HepG2 (cell line): Measurements from ENCODE around the gene CYBC1. TPM values are rescaled to one million over a fixed set of nuclear protein-coding genes. Genes with fewer than 3 reads are reported as not detected.

Experiments
- ATAC-seq: fragments of 200-7000 bp; cut with Tn5 transposase; 3 replicates; pipeline ENCODE4 v1.9.1; 2020; ENCODE audit warnings: mild to moderate bottlenecking, moderate library complexity
- BruUV-seq: library from RNA; stranded (reverse); fragments of 400-500 nt; replicated peaks from 2 replicates; lab custom pipeline; 2021; lab: Mats Ljungman, UMichigan
- CTCF ChIA-PET: fragments of 300-600 bp; formaldehyde crosslinking; extraction: SDS; loops from one replicate; lab custom pipeline; 2021; ENCODE audit warnings: low total read pairs, inconsistent platforms, low intra/inter-chr PET ratio; lab: Yijun Ruan, JAX
- POLR2A ChIA-PET: fragments of 350-600 bp; sonication (Branson Sonifier 250); formaldehyde crosslinking; loops from one replicate; lab custom pipeline; 2020; ENCODE audit warnings: antibody characterized with exemption, inconsistent platforms; lab: Yijun Ruan, JAX
- DNase-seq: peaks from one replicate; pipeline ENCODE4 v3.0.0-alpha.2; 2015; ENCODE audit warnings: low spot score
- FAIRE-seq: peaks from 3 replicates; lab custom pipeline; 2011; peaks lifted over from hg19 to GRCh38; lab: Jason Lieb, UNC
- H2AFZ ChIP-seq: one replicate; pipeline ENCODE4 v1.6.1; 2011; ENCODE audit warnings: low read length, inconsistent platforms
- H3K27ac ChIP-seq: fragments of 300-600 bp; 3 replicates; pipeline ENCODE4 v1.8.0; 2011; ENCODE audit warnings: mixed run types, mild to moderate bottlenecking, mixed read lengths, low read length, inconsistent platforms; ENCODE audit not compliant: insufficient read depth; ENCODE audit errors: extremely low read length
- H3K27me3 ChIP-seq, 2 experiments: fragments of 200-600 bp in 1 of 2; 2 replicates in 1 of 2; 3 replicates in 1 of 2; pipeline versions ENCODE4 v1.6.0 to v1.8.0; 2011; ENCODE audit warnings: low read length in 2 of 2, mild to moderate bottlenecking in 2 of 2, moderate library complexity in 2 of 2, inconsistent platforms in 1 of 2; ENCODE audit not compliant: insufficient read depth in 2 of 2, control insufficient read depth in 1 of 2
- H3K36me3 ChIP-seq, 2 experiments: fragments of 200-600 bp in 1 of 2; replicated peaks in 1 of 2; 2 replicates in 1 of 2; 3 replicates in 1 of 2; pipeline versions ENCODE4 v1.5.1 to v1.8.0; 2011; ENCODE audit warnings: low read length in 2 of 2, inconsistent platforms in 1 of 2; ENCODE audit not compliant: insufficient read depth in 2 of 2, control insufficient read depth in 1 of 2
- H3K4me1 ChIP-seq: 2 replicates; pipeline ENCODE4 v1.5.1; 2012; ENCODE audit warnings: low read length, inconsistent platforms; ENCODE audit not compliant: insufficient read depth
- H3K4me2 ChIP-seq: 2 replicates; pipeline ENCODE4 v1.6.0; 2011; ENCODE audit warnings: low read depth, low read length, inconsistent platforms
- H3K4me3 ChIP-seq, 3 experiments: fragments of 200-600 bp in 1 of 3; sonication (generic), shearing (Covaris generic) in 1 of 3; replicated peaks in 1 of 3; 2 replicates each; pipeline ENCODE4 v1.5.1; 2011 to 2016; ENCODE audit warnings: low read length in 3 of 3, inconsistent platforms in 2 of 3, low read depth in 2 of 3, mild to moderate bottlenecking in 2 of 3, control low read depth in 1 of 3, mixed read lengths in 1 of 3; ENCODE audit not compliant: insufficient read depth in 1 of 3
- H3K79me2 ChIP-seq: one replicate; pipeline ENCODE4 v1.6.1; 2011; ENCODE audit warnings: low read length, inconsistent platforms; ENCODE audit not compliant: insufficient read depth
- H3K9ac ChIP-seq: 2 replicates; pipeline ENCODE4 v1.6.0; 2011; ENCODE audit warnings: mild to moderate bottlenecking, low read depth, low read length, inconsistent platforms; ENCODE audit not compliant: insufficient read depth
- H3K9me3 ChIP-seq: 2 replicates; pipeline ENCODE4 v1.5.1; 2012; ENCODE audit warnings: mild to moderate bottlenecking, low read length
- H4K20me1 ChIP-seq: 2 replicates; pipeline ENCODE4 v1.6.0; 2011; ENCODE audit warnings: inconsistent platforms, mild to moderate bottlenecking, low read length, moderate library complexity; ENCODE audit not compliant: insufficient read depth
- IKZF4 ChIP-seq: sonication (generic); formaldehyde crosslinking; IDR thresholded peaks from 2 replicates; pipeline ENCODE4 v1.5.1; 2020; ENCODE audit warnings: borderline replicate concordance, mild to moderate bottlenecking, low read depth, missing genetic modification reagents; ENCODE audit errors: not compliant biosample characterization
- IRF2 ChIP-seq: IDR thresholded peaks from 2 replicates; pipeline ENCODE4 v1.6.1; 2018; ENCODE audit warnings: missing genetic modification reagents, missing compliant biosample characterization
- KLF6 ChIP-seq: IDR thresholded peaks from 2 replicates; pipeline ENCODE4 v1.8.0; 2016; ENCODE audit warnings: missing biosample characterization, missing genetic modification reagents
- PRMT3 ChIP-seq: sonication (generic); formaldehyde crosslinking; IDR thresholded peaks from 2 replicates; pipeline ENCODE4 v1.8.1; 2022; ENCODE audit warnings: low read depth, mild to moderate bottlenecking, moderate library complexity, missing genetic modification reagents, borderline replicate concordance
- SRSF4 ChIP-seq: fragments of 200-400 bp; formaldehyde crosslinking; IDR thresholded peaks from one replicate; pipeline ENCODE4 v1.6.1; 2018; ENCODE audit warnings: mild to moderate bottlenecking, low read depth, low read length, moderate library complexity; ENCODE audit not compliant: poor library complexity, severe bottlenecking
- SRSF9 ChIP-seq: fragments of 200-400 bp; formaldehyde crosslinking; IDR thresholded peaks from 2 replicates; pipeline ENCODE4 v1.6.1; 2018; ENCODE audit warnings: borderline replicate concordance, mild to moderate bottlenecking, low read depth, low read length; ENCODE audit not compliant: insufficient read depth, poor library complexity, severe bottlenecking
- ZNF205 ChIP-seq: IDR thresholded peaks from 2 replicates; pipeline ENCODE4 v1.6.1; 2018; ENCODE audit warnings: missing biosample characterization, missing genetic modification reagents
- ZNF792 ChIP-seq: IDR thresholded peaks from 2 replicates; pipeline ENCODE4 v1.6.1; 2016
- WGBS: methylation state at CpG from one replicate; pipeline ENCODE4 v1.1.6; 2017; ENCODE audit warnings: low lambda C conversion rate; 5-methylcytosine and 5-hydroxymethylcytosine counted together
- in situ Hi-C: cut with HindIII; loops from 2 replicates; pipeline ENCODE4 v1.10.0; 2017; ENCODE audit warnings: low pct_unique_long_range_greater_than_20kb; ENCODE audit not compliant: extremely low pct_ligation_motif_present
- intact Hi-C: fragments of 100-400 bp; cut with micrococcal nuclease; formaldehyde crosslinking; loops from one replicate; pipeline ENCODE4 v1.10.0; 2022; ENCODE audit not compliant: unreplicated experiment
- polyA plus RNA-seq, 8 experiments: library from polyadenylated mRNA; depleted of rRNA in 3 of 8; stranded (reverse) in 7 of 8; unstranded in 1 of 8; fragments of >200 nt; fragmentation: Illumina TruSeq in 4 of 8; extraction: Trizol in 4 of 8; gene quantifications; 2 replicates each; pipeline versions ENCODE4 v1.2.1 to v1.2.3, GENCODE V29; 2011 to 2016; ENCODE audit warnings: low read depth in 4 of 8, missing spikeins in 1 of 8, mixed read lengths in 1 of 8; ENCODE audit not compliant: insufficient read depth in 1 of 8
- total RNA-seq, 5 experiments: library from RNA; depleted of rRNA; stranded (reverse); fragments of >200 nt; fragmentation: Illumina TruSeq; extraction: Trizol; gene quantifications; 2 replicates each; pipeline ENCODE4 v1.2.3, GENCODE V29; 2016; ENCODE audit warnings: low read depth in 1 of 5
- TF ChIP-seq, protein P1 (sequence below): IDR thresholded peaks from 2 replicates; pipeline ENCODE4 v1.6.1; 2012; ENCODE audit warnings: inconsistent platforms
- TF ChIP-seq, protein P2 (sequence below): sonication (generic); formaldehyde crosslinking; IDR thresholded peaks from 2 replicates; pipeline ENCODE4 v1.4.0; 2020; ENCODE audit warnings: missing genetic modification reagents
- TF ChIP-seq, protein P3 (sequence below), 2 experiments: fragments of 450-650 bp in 1 of 2; sonication (generic) in 1 of 2; formaldehyde crosslinking in 1 of 2; IDR thresholded peaks; 2 replicates each; pipeline versions ENCODE4 v1.6.1 to v1.8.0; 2016 to 2022; ENCODE audit warnings: antibody characterized with exemption in 1 of 2, mild to moderate bottlenecking in 1 of 2, missing genetic modification reagents in 1 of 2

CYBC1 gene
- total and polyA plus RNA-seq, 2 of the 13 experiments (the other 11 are each of a cell fraction or from before 2014, with no cell fraction given): 43.4 to 44.1 TPM

DNA sequence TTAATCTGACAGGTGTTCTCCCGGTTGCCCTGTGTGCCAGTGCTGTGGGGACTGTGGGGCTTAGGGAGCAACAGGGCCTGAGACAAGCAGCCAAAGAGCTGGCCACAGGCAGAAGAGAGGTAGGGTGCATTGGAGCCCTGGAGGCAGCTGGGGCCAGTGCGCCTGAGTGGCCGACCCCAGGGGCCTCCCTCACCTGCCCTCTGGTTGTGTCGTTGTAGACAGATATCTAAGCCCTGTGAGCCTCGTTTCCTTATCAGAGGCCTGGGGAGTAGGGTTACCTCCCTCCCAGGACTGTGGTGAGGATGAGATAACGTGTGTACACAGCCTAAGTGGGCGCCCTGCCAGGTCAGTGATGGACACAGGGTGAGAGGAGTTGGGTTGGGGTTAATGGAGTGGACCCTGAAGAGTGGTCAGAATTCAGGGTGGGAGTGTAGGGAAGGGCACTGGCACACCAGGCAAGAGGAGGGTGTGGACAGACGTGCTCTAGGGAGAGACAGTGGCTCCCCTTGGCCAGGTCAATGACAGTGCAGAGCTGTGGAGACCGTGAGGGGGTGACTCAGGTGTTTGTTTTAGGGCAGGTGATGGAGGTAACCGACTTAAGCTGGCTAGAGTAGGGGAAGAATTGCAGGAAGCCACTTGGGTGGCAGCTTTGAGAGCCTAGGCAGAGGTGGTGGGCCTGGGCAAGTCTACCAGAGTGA lies 11.4 kb upstream of the CYBC1 start:
- peak overlapping the region; percentile 47; the same call in 1 of the 2 replicates for H3K9ac ChIP-seq
- DNase-seq (peak; percentile 90), ATAC-seq (peak; percentile 18), FAIRE-seq (peak; percentile 79)
- intact Hi-C loops: no loop called here
- BruUV-seq: no TSS peak
- ChIA-PET CTCF (no interaction called here), POLR2A (interaction anchor here (0.6 to 1.6 kb wide), 2 partner anchors 74 to 104 kb away, joined by 3 to 4 read pairs; no protein-coding TSS in a partner anchor)
- in situ Hi-C loops: no loop called here
- peaks cover 43% of the 10 kb centered on the region for H3K4me1 ChIP-seq
- whole genome bisulfite sequencing: 28% methylated on average over 10 of the region's 10 CpGs
- H2AFZ ChIP-seq: no peak overlapping the region
- H3K4me3 ChIP-seq: peak overlapping the region in 1 of 3 experiments; percentile 36; a peak in 1 of 6 replicates
- peaks cover 26 to 63% of the 10 kb centered on the region in 2 experiments for H3K36me3 ChIP-seq
- H3K27me3 ChIP-seq: no peaks in the 10 kb centered on the region
- peaks cover 9% of the 10 kb centered on the region; the same call in 1 of the 2 replicates for H4K20me1 ChIP-seq
- H3K9me3 ChIP-seq: no peaks in the 10 kb centered on the region
- peak overlapping the region; percentile 54 for H3K4me2 ChIP-seq
- H3K79me2 ChIP-seq: peaks cover 10% of the 10 kb centered on the region
- peak overlapping the region; percentile 48 for H3K27ac ChIP-seq
- TF ChIP-seq, protein P1, sequence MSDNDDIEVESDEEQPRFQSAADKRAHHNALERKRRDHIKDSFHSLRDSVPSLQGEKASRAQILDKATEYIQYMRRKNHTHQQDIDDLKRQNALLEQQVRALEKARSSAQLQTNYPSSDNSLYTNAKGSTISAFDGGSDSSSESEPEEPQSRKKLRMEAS: peak; percentile 46; the same call in 1 of the 2 replicates
- TF ChIP-seq IRF2 (CRISPR knock-in tag): peak; percentile 33; the same call in 1 of the 2 replicates
- TF ChIP-seq SRSF4: no peak
- TF ChIP-seq, protein P2, sequence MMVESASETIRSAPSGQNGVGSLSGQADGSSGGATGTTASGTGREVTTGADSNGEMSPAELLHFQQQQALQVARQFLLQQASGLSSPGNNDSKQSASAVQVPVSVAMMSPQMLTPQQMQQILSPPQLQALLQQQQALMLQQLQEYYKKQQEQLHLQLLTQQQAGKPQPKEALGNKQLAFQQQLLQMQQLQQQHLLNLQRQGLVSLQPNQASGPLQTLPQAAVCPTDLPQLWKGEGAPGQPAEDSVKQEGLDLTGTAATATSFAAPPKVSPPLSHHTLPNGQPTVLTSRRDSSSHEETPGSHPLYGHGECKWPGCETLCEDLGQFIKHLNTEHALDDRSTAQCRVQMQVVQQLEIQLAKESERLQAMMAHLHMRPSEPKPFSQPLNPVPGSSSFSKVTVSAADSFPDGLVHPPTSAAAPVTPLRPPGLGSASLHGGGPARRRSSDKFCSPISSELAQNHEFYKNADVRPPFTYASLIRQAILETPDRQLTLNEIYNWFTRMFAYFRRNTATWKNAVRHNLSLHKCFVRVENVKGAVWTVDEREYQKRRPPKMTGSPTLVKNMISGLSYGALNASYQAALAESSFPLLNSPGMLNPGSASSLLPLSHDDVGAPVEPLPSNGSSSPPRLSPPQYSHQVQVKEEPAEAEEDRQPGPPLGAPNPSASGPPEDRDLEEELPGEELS (CRISPR knock-in tag): peak; percentile 65
- TF ChIP-seq PRMT3 (CRISPR knock-in tag): no peak
- 0 out of 2 replicates have a peak, but pooled peaks have one; percentile 34 for TF ChIP-seq KLF6 (CRISPR knock-in tag)
- peak; percentile 27; the same call in 1 of the 2 replicates for TF ChIP-seq ZNF205 (CRISPR knock-in tag)
- no peak for TF ChIP-seq IKZF4 (CRISPR knock-in tag)
- TF ChIP-seq, protein P3, sequence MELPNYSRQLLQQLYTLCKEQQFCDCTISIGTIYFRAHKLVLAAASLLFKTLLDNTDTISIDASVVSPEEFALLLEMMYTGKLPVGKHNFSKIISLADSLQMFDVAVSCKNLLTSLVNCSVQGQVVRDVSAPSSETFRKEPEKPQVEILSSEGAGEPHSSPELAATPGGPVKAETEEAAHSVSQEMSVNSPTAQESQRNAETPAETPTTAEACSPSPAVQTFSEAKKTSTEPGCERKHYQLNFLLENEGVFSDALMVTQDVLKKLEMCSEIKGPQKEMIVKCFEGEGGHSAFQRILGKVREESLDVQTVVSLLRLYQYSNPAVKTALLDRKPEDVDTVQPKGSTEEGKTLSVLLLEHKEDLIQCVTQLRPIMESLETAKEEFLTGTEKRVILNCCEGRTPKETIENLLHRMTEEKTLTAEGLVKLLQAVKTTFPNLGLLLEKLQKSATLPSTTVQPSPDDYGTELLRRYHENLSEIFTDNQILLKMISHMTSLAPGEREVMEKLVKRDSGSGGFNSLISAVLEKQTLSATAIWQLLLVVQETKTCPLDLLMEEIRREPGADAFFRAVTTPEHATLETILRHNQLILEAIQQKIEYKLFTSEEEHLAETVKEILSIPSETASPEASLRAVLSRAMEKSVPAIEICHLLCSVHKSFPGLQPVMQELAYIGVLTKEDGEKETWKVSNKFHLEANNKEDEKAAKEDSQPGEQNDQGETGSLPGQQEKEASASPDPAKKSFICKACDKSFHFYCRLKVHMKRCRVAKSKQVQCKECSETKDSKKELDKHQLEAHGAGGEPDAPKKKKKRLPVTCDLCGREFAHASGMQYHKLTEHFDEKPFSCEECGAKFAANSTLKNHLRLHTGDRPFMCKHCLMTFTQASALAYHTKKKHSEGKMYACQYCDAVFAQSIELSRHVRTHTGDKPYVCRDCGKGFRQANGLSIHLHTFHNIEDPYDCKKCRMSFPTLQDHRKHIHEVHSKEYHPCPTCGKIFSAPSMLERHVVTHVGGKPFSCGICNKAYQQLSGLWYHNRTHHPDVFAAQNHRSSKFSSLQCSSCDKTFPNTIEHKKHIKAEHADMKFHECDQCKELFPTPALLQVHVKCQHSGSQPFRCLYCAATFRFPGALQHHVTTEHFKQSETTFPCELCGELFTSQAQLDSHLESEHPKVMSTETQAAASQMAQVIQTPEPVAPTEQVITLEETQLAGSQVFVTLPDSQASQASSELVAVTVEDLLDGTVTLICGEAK (IDR thresholded peaks at IDR 0.05): no peak
- TF ChIP-seq, protein P3 (CRISPR knock-in tag; IDR thresholded peaks at IDR 0.05): peak; percentile 52; the same call in 1 of the 2 replicates
- TF ChIP-seq SRSF9: no peak
- TF ChIP-seq ZNF792 (CRISPR knock-in tag): peak; percentile 92
